Measurements from ENCODE around the gene HPS1. TPM values are rescaled to one million over a fixed set of nuclear protein-coding genes. Genes with fewer than 3 reads are reported as not detected.

HPS1 gene
- total RNA-seq, 2 donors from 2014 or later = 39.6 to 43.3 TPM

- WGBS, 2 experiments (ENCODE audit: insufficient coverage in 1 of 2, insufficient read length in 1 of 2) = 89 to 91% methylated on average over 6 to 9 of the region's 9 CpGs
- H3K4me1 ChIP-seq (ENCODE audit: control insufficient read depth, insufficient read depth, low read length) = no peaks in the 10 kb centered on the region
- H3K4me3 ChIP-seq (ENCODE audit: low read length) = no peak overlapping the region
- H3K27ac ChIP-seq (ENCODE audit: low read depth, low read length) = no peak overlapping the region
- H3K36me3 ChIP-seq (ENCODE audit: control insufficient read depth, insufficient read depth, low read length) = peaks cover 54% of the 10 kb centered on the region
- peaks cover 53% of the 10 kb centered on the region for H3K36me3 Mint-ChIP-seq (ENCODE audit: low read depth)
- no peaks in the 10 kb centered on the region for H3K4me1 Mint-ChIP-seq
- no peak overlapping the region for H3K27ac Mint-ChIP-seq
- peaks cover 2% of the 10 kb centered on the region for H3K27me3 Mint-ChIP-seq (ENCODE audit: insufficient read depth)
- peaks cover 11% of the 10 kb centered on the region for H3K9me3 Mint-ChIP-seq
- H3K27me3 ChIP-seq (ENCODE audit: control insufficient read depth, insufficient read depth, low read length, poor library complexity, severe bottlenecking) = no peaks in the 10 kb centered on the region
- no peak overlapping the region for H3K9ac ChIP-seq (ENCODE audit: extremely low read depth, low read length, poor library complexity, severe bottlenecking)
- no peak for DNase-seq
- H3K4me3 Mint-ChIP-seq = no peak overlapping the region
- peaks cover 10% of the 10 kb centered on the region for H3K9me3 ChIP-seq (ENCODE audit: control insufficient read depth, low read length)
- no peak for TF ChIP-seq CTCF (conservative IDR thresholded peaks at IDR 0.05)
Observed at GRCh38 chr10:98444314-98445006, 2.3 kb downstream of the HPS1 start.

GRCh38 chr10:98438715-98439114, 8.0 kb downstream of the HPS1 start:
- DNase-seq = no peak
- no peak overlapping the region for H3K4me3 ChIP-seq (ENCODE audit: low read length)
- H3K4me1 Mint-ChIP-seq = no peaks in the 10 kb centered on the region
- H3K36me3 Mint-ChIP-seq (ENCODE audit: low read depth) = peaks cover 86% of the 10 kb centered on the region
- peaks cover 24% of the 10 kb centered on the region for H3K9me3 ChIP-seq (ENCODE audit: control insufficient read depth, low read length)
- H3K4me1 ChIP-seq (ENCODE audit: control insufficient read depth, insufficient read depth, low read length) = no peaks in the 10 kb centered on the region
- no peaks in the 10 kb centered on the region for H3K27me3 Mint-ChIP-seq (ENCODE audit: insufficient read depth)
- H3K9me3 Mint-ChIP-seq = peaks cover 30% of the 10 kb centered on the region
- no peak for TF ChIP-seq CTCF (conservative IDR thresholded peaks at IDR 0.05)
- peaks cover 66% of the 10 kb centered on the region for H3K36me3 ChIP-seq (ENCODE audit: control insufficient read depth, insufficient read depth, low read length)
- H3K4me3 Mint-ChIP-seq = no peak overlapping the region
- H3K27ac ChIP-seq (ENCODE audit: low read depth, low read length) = no peak overlapping the region
- no peaks in the 10 kb centered on the region for H3K27me3 ChIP-seq (ENCODE audit: control insufficient read depth, insufficient read depth, low read length, poor library complexity, severe bottlenecking)
- WGBS, 2 experiments (ENCODE audit: insufficient coverage in 1 of 2, insufficient read length in 1 of 2) = 72 to 88% methylated on average over 4 of the region's 4 CpGs
- H3K9ac ChIP-seq (ENCODE audit: extremely low read depth, low read length, poor library complexity, severe bottlenecking) = no peak overlapping the region
- H3K27ac Mint-ChIP-seq = no peak overlapping the region

- Histone ChIP-seq H3K9me3 (ENCODE audit: control insufficient read depth, low read length) (peaks cover 44% of the 10 kb centered on the region), H3K4me1 (ENCODE audit: control insufficient read depth, insufficient read depth, low read length) (no peaks in the 10 kb centered on the region), H3K4me3 (ENCODE audit: low read length) (no peak overlapping the region), H3K36me3 (ENCODE audit: control insufficient read depth, insufficient read depth, low read length) (peaks cover 67% of the 10 kb centered on the region), H3K27me3 (ENCODE audit: control insufficient read depth, insufficient read depth, low read length, poor library complexity, severe bottlenecking) (no peaks in the 10 kb centered on the region), H3K27ac (ENCODE audit: low read depth, low read length) (no peak overlapping the region), H3K9ac (ENCODE audit: extremely low read depth, low read length, poor library complexity, severe bottlenecking) (no peak overlapping the region)
- H3K4me1 Mint-ChIP-seq = no peaks in the 10 kb centered on the region
- H3K27me3 Mint-ChIP-seq (ENCODE audit: insufficient read depth) = no peaks in the 10 kb centered on the region
- peaks cover 88% of the 10 kb centered on the region for H3K36me3 Mint-ChIP-seq (ENCODE audit: low read depth)
- TF ChIP-seq CTCF (conservative IDR thresholded peaks at IDR 0.05) = no peak
- 91% methylated on average over 4 of the region's 4 CpGs for WGBS, 2 experiments (ENCODE audit: insufficient coverage in 1 of 2, insufficient read length in 1 of 2)
- DNase-seq = no peak
- H3K4me3 Mint-ChIP-seq = no peak overlapping the region
- H3K9me3 Mint-ChIP-seq = peaks cover 48% of the 10 kb centered on the region
- H3K27ac Mint-ChIP-seq = no peak overlapping the region
Observed at GRCh38 chr10:98436704-98437103, 10.0 kb downstream of the HPS1 start.

Data from endodermal cell (in vitro differentiated cells).